Activated CD4-positive, CD25-positive, alpha-beta regulatory T cell treated with anti-CD3 and anti-CD28 coated beads, Interleukin-2, amount 50 U/mL, for 24 hours (primary cell): Measurements from ENCODE around the gene CRADD.
"Not testable (repeated sequence)": the region's sequence is repeated elsewhere in the genome, so short reads cannot be mapped to it uniquely, and the experiment has no call there.

Experiments
- ATAC-seq, 2 donors: fragments of 150-1000 bp; cut with Tn5 transposase; one replicate each; pipeline ENCODE4 v1.10.0; 2021; ENCODE audit warnings: mild to moderate bottlenecking in 1 of 2, moderate library complexity in 1 of 2

Gene CRADD

GRCh38 chr12:93785249-93786010 lies 108.3 kb downstream of the CRADD start:
- ATAC-seq, result peak; percentile 70

GRCh38 chr12:93786656-93787397 lies 109.7 kb downstream of the CRADD start:
- no peak for ATAC-seq

GRCh38 chr12:93788853-93789252 lies 111.7 kb downstream of the CRADD start:
- no peak for ATAC-seq

- ATAC-seq, result no peak
Observed at GRCh38 chr12:93789767-93790166, 112.6 kb downstream of the CRADD start.

- no peak for ATAC-seq
Observed at GRCh38 chr12:93790472-93791152, 113.4 kb downstream of the CRADD start.

- no peak for ATAC-seq
Observed at GRCh38 chr12:93793007-93793406, 115.8 kb downstream of the CRADD start.

GRCh38 chr12:93793983-93794382 lies 116.8 kb downstream of the CRADD start:
- ATAC-seq, result no peak

- ATAC-seq, result no peak
Observed at GRCh38 chr12:93794738-93795137, 117.6 kb downstream of the CRADD start.

GRCh38 chr12:93795352-93795751 lies 118.2 kb downstream of the CRADD start:
- ATAC-seq, result no peak

- no peak for ATAC-seq
Observed at GRCh38 chr12:93796729-93797128, 119.6 kb downstream of the CRADD start.

- peak; percentile 96 to 97 for ATAC-seq
Observed at GRCh38 chr12:93798279-93799151, 121.3 kb downstream of the CRADD start.

GRCh38 chr12:93801666-93802065 lies 124.5 kb downstream of the CRADD start:
- ATAC-seq, result not testable (repeated sequence)

- ATAC-seq, result no peak
Observed at GRCh38 chr12:93802293-93802692, 125.1 kb downstream of the CRADD start.

- ATAC-seq, result no peak
Observed at GRCh38 chr12:93802698-93803423, 125.7 kb downstream of the CRADD start.

- no peak for ATAC-seq
Observed at GRCh38 chr12:93803424-93803807, 126.2 kb downstream of the CRADD start.

GRCh38 chr12:93804392-93805179 lies 127.4 kb downstream of the CRADD start:
- peak; percentile 88 to 89 for ATAC-seq

- ATAC-seq, result no peak
Observed at GRCh38 chr12:93805736-93806141, 128.6 kb downstream of the CRADD start.

- ATAC-seq, result no peak
Observed at GRCh38 chr12:93807354-93807753, 130.2 kb downstream of the CRADD start.

GRCh38 chr12:93808169-93808899 lies 131.2 kb downstream of the CRADD start:
- no peak for ATAC-seq

GRCh38 chr12:93812626-93813025 lies 135.5 kb downstream of the CRADD start:
- ATAC-seq, result no peak
